ENCODE measurements around the gene PLEKHM2.

Gene PLEKHM2

GRCh38 chr1:15702722-15703550 is 18.8 kb downstream of the PLEKHM2 start:
- no peak for DNase-seq

- DNase-seq: no peak
Measured at GRCh38 chr1:15703562-15703961, 19.4 kb downstream of the PLEKHM2 start.

- no peak for DNase-seq
Measured at GRCh38 chr1:15704526-15705183, 20.5 kb downstream of the PLEKHM2 start.

GRCh38 chr1:15705184-15705566 is 21.1 kb downstream of the PLEKHM2 start:
- no peak for DNase-seq

GRCh38 chr1:15706751-15707150 is 22.6 kb downstream of the PLEKHM2 start:
- DNase-seq: no peak

- DNase-seq: no peak
Measured at GRCh38 chr1:15707239-15707925, 23.3 kb downstream of the PLEKHM2 start.

GRCh38 chr1:15708486-15709137 is 24.5 kb downstream of the PLEKHM2 start:
- DNase-seq: no peak

- DNase-seq: no peak
Measured at GRCh38 chr1:15709226-15709625, 25.1 kb downstream of the PLEKHM2 start.

GRCh38 chr1:15712168-15712567 is 28.0 kb downstream of the PLEKHM2 start:
- no peak for DNase-seq

- no peak for DNase-seq
Measured at GRCh38 chr1:15714406-15715136, 30.5 kb downstream of the PLEKHM2 start.

- no peak for DNase-seq
Measured at GRCh38 chr1:15717418-15718125, 33.5 kb downstream of the PLEKHM2 start.

- DNase-seq: no peak
Measured at GRCh38 chr1:15718199-15718601, 34.1 kb downstream of the PLEKHM2 start.

- no peak for DNase-seq
Measured at GRCh38 chr1:15719381-15720120, 35.4 kb downstream of the PLEKHM2 start.

- no peak for DNase-seq
Measured at GRCh38 chr1:15720861-15721260, 36.7 kb downstream of the PLEKHM2 start.

- DNase-seq: no peak
Measured at GRCh38 chr1:15722411-15722810, 38.3 kb downstream of the PLEKHM2 start.

- DNase-seq: no peak
Measured at GRCh38 chr1:15722836-15723532, 38.9 kb downstream of the PLEKHM2 start.

- no peak for DNase-seq
Measured at GRCh38 chr1:15723631-15724246, 39.6 kb downstream of the PLEKHM2 start.

- DNase-seq: no peak
Measured at GRCh38 chr1:15724949-15725880, 41.1 kb downstream of the PLEKHM2 start.

GRCh38 chr1:15726508-15726907 is 42.4 kb downstream of the PLEKHM2 start:
- DNase-seq: no peak
